GM12891 (cell line): ENCODE data around the gene TMEM170B.

Experiments used
- POLR2A ChIP-seq: IDR thresholded peaks from 2 replicates; pipeline ENCODE4 v1.6.1; 2011; ENCODE audit warnings: low read depth, low read length, control low read depth
- POLR2AphosphoS5 ChIP-seq: IDR thresholded peaks from 2 replicates; pipeline ENCODE4 v1.6.1; 2011; ENCODE audit warnings: low read depth, low read length, control low read depth
- SPI1 ChIP-seq: IDR thresholded peaks from 2 replicates; pipeline ENCODE4 v1.6.1; 2011; ENCODE audit warnings: low read depth, low read length, control low read depth

DNA sequence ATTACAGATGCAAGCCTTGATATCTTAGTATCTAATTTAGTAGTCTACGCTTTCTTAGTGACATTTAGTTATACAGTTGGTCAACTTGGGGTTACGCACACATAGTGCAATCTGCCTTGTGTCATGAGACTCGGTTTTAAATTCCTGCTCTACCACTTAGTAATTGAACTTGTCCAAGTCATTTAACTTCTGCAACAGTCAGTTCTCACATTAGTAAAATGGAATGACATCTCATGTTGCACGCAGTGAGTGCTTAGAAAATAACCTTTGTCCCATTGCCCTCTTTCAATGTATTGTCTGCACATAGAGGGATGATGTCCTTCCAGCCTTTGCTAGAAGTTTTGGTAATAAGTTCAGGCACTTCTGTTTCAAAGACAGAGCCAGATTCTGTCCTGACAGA, 48.6 kb downstream of the TMEM170B start:
- no peak for TF ChIP-seq POLR2A
- no peak for TF ChIP-seq POLR2AphosphoS5
- TF ChIP-seq SPI1 = no peak
